HG02938 (cell line): ENCODE measurements around the gene MSX1.
"Not testable (repeated sequence)": the region's sequence is repeated elsewhere in the genome, so short reads cannot be mapped to it uniquely, and the experiment has no call there.

ENCODE experiments used
- ATAC-seq: cut with Tn5 transposase; IDR thresholded peaks from one replicate; pipeline ENCODE4 v1.9.1; 2021; ENCODE audit warnings: mild to moderate bottlenecking, moderate library complexity; ENCODE audit not compliant: unreplicated experiment

MSX1 gene

GRCh38 chr4:4859325-4859798, at the start of gene MSX1:
TSS of gene MSX1 (plus strand) at chr4:4859665. CDS start at chr4:4859900, 235 bp downstream.
- ATAC-seq: peak; percentile 66

GRCh38 chr4:4810092-4810774, 49.2 kb upstream of the MSX1 start:
- no peak for ATAC-seq

GRCh38 chr4:4810778-4811177, 48.7 kb upstream of the MSX1 start:
- ATAC-seq: no peak

GRCh38 chr4:4812145-4812794, 47.2 kb upstream of the MSX1 start:
- no peak for ATAC-seq

DNA sequence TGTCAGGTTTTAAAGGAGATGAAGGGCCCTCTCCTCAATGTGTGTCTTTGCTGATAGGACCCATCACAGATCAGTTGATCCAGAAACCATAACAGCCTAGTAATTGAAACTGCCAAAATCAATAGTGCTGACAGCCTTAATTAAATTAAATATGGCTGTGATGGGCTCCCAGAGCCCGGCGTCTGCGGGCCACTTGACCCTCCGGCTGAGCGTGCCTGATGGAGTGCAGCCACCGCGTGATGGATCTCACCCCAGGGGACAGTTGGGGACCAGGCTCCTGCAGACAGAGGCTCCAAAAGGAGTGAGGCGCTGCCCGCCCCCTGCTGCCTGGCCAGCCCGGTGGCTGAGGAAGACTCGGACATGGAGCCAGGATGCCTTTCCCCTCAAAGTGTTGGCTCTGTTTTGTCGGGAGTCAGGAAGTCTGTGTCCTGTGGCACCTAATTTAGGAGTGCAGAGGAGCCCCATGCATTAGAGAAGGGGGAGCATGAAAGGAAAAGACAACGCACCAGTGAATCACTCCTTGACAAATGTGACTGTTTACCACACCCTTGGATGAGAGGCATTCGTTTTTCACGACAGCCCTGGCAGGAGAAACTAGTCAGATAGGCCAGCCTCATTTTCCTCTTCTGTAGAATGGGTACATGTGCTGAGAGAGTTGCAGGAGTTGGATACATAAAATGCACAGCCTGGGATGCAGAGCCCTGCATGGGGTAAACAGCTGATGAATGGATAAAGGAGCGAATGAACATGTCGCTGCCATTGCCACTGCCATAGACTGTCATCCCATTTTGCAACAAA, 40.9 kb upstream of the MSX1 start:
- ATAC-seq: no peak

GRCh38 chr4:4819213-4819606, 40.3 kb upstream of the MSX1 start:
- no peak for ATAC-seq

DNA sequence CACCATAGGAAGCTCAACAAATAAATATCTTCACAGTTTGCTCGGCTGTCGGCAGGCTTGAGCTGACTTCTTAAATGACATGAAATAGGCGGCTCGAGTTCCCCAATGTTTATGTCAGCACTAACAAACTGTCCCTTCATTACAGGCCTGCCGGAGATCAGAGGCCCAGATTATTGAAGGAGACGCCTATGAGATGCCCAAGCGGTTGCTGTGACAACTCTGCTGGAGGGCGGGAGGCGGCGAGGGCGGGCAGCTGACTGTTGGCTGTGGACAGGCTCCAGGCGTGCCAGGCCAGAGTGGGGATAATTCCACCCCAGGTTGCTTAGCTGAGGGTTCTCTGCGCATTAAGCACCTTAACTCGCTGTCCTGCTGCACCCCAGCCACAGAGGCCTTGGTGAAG, 39.2 kb upstream of the MSX1 start:
- no peak for ATAC-seq

DNA sequence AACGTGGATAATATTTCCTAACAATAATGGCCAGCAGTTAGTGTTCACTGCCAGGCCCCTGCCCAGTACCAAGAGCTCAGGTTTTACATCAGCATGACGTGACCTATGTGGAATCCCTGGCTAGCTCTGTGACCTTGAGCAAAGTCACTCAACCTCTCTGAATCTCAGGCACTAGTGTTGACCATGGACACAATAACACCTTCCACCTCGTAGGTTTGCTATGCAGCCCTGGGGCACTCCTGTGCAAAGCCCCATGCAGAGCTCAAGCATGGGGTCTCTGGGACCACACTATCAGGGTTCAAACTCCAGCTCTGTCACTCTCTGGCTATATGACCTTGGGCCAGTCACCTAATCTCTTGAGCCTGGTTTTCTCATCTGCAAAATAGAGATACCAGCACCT, 38.7 kb upstream of the MSX1 start:
- no peak for ATAC-seq

DNA sequence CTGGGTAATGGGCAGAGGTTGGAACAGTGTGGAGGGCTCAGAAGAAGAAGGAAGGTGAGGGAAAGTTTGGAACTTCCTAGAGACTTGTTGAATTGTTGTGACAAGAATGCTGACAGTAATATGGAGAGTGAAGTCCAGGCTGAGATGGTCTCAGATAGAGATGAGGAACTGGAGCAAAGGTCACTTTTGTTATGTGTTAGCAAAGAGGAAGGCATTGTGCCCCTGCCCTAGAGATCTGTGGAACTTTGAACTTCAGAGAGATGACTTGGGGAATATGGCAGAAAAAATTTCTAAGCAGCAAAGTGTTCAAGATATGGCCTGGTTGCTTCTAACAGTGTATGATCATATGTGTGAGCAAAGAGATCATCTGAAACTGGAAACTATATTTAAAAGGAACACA, 37.9 kb upstream of the MSX1 start:
- ATAC-seq: no peak

DNA sequence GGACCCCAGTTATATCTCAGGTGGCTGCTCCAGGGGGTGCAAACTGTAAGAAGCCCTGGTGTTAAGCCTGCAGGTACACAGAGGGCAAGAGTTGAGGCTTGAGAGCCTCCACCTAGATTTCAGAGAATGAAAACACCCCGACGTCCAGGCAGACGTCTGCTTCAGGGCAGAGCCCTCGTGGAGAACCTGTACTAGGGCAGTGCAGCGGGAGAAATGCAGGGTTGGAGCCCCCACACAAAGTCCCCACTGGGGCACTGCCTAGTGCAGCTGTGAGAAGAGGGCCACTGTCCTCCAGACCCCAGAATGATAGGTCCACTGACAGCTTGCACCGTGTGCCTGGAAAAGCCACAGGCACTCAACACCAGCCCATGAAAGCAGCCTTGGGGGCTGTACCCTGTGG, 37.2 kb upstream of the MSX1 start:
- ATAC-seq: not testable (repeated sequence)

DNA sequence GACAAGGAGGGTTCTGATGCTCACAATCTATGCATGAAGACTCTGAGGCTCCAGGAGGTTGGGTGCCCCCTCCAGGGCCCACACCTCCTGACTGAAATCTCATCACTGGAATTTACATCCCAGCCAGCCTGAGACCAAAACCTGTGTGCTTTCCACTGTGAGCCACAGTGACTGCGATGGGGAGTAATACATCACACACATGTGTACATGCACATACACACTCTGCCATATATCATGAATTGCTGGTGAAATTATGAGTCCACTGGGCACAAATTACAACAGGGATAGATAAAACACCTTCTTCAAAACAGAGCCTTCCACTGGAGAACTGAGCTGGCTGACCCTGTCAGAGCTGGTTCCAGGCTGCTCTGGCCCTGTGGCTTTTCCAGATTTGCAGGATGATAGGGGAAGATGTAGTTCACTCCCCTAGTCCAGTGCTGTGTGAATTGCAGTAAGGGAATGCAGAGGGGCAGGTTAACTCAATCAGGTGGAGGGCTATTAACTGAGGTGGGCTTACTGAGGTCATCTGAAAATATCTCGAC, 35.8 kb upstream of the MSX1 start:
- no peak for ATAC-seq

DNA sequence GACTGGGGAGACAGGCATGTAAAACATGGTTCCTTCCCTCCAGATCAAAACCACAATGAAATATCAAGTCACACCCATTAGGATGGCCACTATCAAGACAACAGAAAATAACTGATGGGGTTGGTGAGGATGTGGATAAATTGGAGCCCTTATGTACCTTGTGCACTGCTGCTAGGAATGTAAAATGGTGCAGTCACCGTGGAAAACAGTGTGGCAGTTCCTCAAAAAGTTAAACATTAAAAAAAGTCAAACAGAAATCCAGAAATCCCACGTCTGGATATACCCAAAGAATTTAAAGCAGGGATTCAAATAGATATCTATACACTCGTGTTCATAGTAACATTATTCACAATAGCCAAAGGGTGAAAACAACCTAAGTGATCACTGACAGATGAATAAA, 35.2 kb upstream of the MSX1 start:
- no peak for ATAC-seq

GRCh38 chr4:4825431-4825830, 34.0 kb upstream of the MSX1 start:
- ATAC-seq: no peak

GRCh38 chr4:4829837-4830236, 29.6 kb upstream of the MSX1 start:
- ATAC-seq: no peak

GRCh38 chr4:4831266-4831665, 28.2 kb upstream of the MSX1 start:
- no peak for ATAC-seq

- no peak for ATAC-seq
Measured at GRCh38 chr4:4831825-4832224, 27.6 kb upstream of the MSX1 start.

DNA sequence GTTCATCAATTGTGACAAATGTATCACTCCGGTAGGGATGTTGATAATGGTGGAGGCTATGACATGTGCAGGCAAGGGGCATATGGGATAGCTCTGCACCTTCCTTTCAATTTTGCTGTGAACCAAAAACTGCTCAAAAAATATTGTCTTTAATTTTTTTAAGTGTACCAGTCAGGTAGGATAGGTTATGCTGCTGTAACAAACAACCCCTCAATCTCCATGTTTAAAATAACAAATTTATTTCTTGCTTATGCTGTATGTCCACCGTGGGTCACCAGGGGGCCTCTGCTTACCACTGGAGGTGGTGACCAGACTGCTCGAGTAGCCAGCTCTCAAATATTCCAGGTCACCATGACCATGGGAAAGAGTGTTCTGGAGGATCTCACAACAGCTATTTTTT, 23.4 kb upstream of the MSX1 start:
- no peak for ATAC-seq

GRCh38 chr4:4837316-4837715, 22.1 kb upstream of the MSX1 start:
- no peak for ATAC-seq

DNA sequence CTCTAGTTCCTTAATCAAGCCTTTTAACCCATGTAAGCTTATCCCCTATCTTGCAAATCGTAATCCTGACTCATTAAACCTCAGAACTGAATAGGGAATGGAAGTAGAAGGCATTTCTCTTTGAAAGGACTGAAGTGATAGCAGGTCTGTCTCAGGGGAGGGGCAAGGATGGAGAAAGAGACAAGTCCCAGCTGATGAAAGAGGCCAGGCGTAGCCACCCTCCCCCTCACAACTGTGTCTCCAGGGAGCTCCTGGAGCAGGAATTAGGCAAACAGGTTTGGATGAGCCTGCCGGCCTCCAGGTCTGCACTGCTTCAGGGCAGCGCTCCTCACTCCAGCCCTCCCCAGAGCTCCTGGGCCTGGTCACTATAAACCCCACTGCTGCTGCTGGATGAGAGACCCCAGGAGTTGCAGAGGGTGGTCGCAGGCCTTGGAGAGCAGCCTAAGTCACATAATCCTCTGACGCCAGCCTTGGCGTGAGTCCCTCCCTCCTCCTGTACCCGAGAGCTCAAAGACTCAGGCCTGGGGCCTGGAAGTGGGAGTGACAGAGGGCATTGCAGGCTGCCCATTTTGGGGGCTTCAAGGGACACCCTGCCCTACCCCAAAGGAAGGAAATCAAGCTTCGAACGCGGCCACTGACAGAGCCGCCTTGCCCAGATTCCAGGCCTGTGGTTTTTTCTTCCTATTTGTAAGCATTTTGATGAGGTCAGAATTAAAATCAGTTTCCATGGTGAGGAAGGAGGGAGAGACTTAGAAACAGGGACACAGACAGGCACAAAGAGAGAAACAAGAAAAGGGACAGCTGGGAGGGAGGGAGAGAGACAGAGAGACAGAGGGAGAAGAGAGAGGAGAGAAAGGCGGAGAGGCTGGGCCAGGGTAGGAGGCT, 21.2 kb upstream of the MSX1 start:
- ATAC-seq: no peak

GRCh38 chr4:4838936-4839810, 20.3 kb upstream of the MSX1 start:
- no peak for ATAC-seq
